CD14-positive monocyte (primary cell): Measurements from ENCODE around the gene CYSLTR2. TPM values are rescaled to one million over a fixed set of nuclear protein-coding genes. Genes with fewer than 3 reads are reported as not detected.

Experiments
- DNase-seq, 3 donors: peaks; one replicate each; pipeline ENCODE4 v3.0.0-alpha.2; 2011 to 2022
- H2AFZ ChIP-seq: 2 replicates; pipeline ENCODE4 v1.6.0; 2012; ENCODE audit warnings: mild to moderate bottlenecking, low read depth, low read length, inconsistent platforms; ENCODE audit not compliant: insufficient read depth, poor library complexity, severe bottlenecking
- H3K27ac ChIP-seq, 2 donors: 1 replicate in 1 of 2; 2 replicates in 1 of 2; pipeline ENCODE4 v1.5.1; 2012 to 2013; ENCODE audit warnings: low read length in 2 of 2, control low read depth in 1 of 2, inconsistent platforms in 1 of 2, low read depth in 1 of 2, mild to moderate bottlenecking in 1 of 2
- H3K27me3 ChIP-seq, 2 donors: one replicate each; pipeline versions ENCODE4 v1.6.0 to v1.6.1; 2011 to 2013; ENCODE audit warnings: low read length in 2 of 2; ENCODE audit not compliant: control insufficient read depth in 2 of 2, insufficient read depth in 2 of 2
- H3K36me3 ChIP-seq, 2 donors: replicated peaks in 1 of 2; 1 replicate in 1 of 2; 2 replicates in 1 of 2; pipeline versions ENCODE4 v1.5.1 to v1.6.1; 2012 to 2013; ENCODE audit warnings: low read length in 2 of 2, control low read depth in 1 of 2, inconsistent platforms in 1 of 2, mild to moderate bottlenecking in 1 of 2; ENCODE audit not compliant: insufficient read depth in 2 of 2, control insufficient read depth in 1 of 2
- H3K4me1 ChIP-seq, 2 donors: 1 replicate in 1 of 2; 2 replicates in 1 of 2; pipeline versions ENCODE4 v1.5.1 to v1.6.1; 2012 to 2013; ENCODE audit warnings: low read length in 2 of 2, control low read depth in 1 of 2, inconsistent platforms in 1 of 2, mild to moderate bottlenecking in 1 of 2, moderate library complexity in 1 of 2; ENCODE audit not compliant: insufficient read depth in 2 of 2, control insufficient read depth in 1 of 2
- H3K4me2 ChIP-seq: replicated peaks from 2 replicates; pipeline ENCODE3; 2012; ENCODE audit warnings: low read length, moderate library complexity, mild to moderate bottlenecking; ENCODE audit not compliant: poor library complexity, severe bottlenecking; ENCODE audit errors: extremely low read depth
- H3K4me3 ChIP-seq, 3 experiments: fragments of 200-600 bp in 1 of 3; sonication (generic) in 1 of 3; replicated peaks in 1 of 3; 1 replicate in 2 of 3; 2 replicates in 1 of 3; pipeline ENCODE4 v1.5.1; 2011 to 2013; ENCODE audit warnings: low read length in 3 of 3, mild to moderate bottlenecking in 3 of 3, control low read depth in 2 of 3, low read depth in 2 of 3, inconsistent platforms in 1 of 3, moderate library complexity in 1 of 3
- H3K79me2 ChIP-seq: 2 replicates; pipeline ENCODE4 v1.6.0; 2012; ENCODE audit warnings: mild to moderate bottlenecking, control low read depth, inconsistent platforms, low read length, moderate library complexity; ENCODE audit not compliant: insufficient read depth
- H3K9ac ChIP-seq: 2 replicates; pipeline ENCODE4 v1.6.0; 2017; ENCODE audit warnings: low read length, mild to moderate bottlenecking; ENCODE audit not compliant: insufficient read depth, poor library complexity, severe bottlenecking
- H3K9me3 ChIP-seq, 2 donors: replicated peaks in 1 of 2; 1 replicate in 1 of 2; 2 replicates in 1 of 2; pipeline versions ENCODE4 v1.5.1 to v1.6.1; 2012 to 2013; ENCODE audit warnings: low read length in 2 of 2, control low read depth in 1 of 2; ENCODE audit not compliant: control insufficient read depth in 1 of 2, insufficient read depth in 1 of 2
- H4K20me1 ChIP-seq: 2 replicates; pipeline ENCODE4 v1.6.0; 2012; ENCODE audit warnings: mild to moderate bottlenecking, low read length, control low read depth, moderate library complexity; ENCODE audit not compliant: insufficient read depth
- H3K27ac Mint-ChIP-seq, 7 donors: one replicate each; pipeline ENCODE4 v1.8.0; 2020; ENCODE audit warnings: mild to moderate bottlenecking in 7 of 7, mixed read lengths in 7 of 7, moderate library complexity in 6 of 7, inconsistent platforms in 2 of 7
- H3K27me3 Mint-ChIP-seq, 3 donors: one replicate each; pipeline ENCODE4 v1.8.0; 2021 to 2022; ENCODE audit warnings: low read depth in 3 of 3, mild to moderate bottlenecking in 3 of 3, mixed read lengths in 3 of 3, moderate library complexity in 3 of 3, inconsistent platforms in 1 of 3
- H3K36me3 Mint-ChIP-seq, 2 donors: one replicate each; pipeline ENCODE4 v1.8.0; 2020; ENCODE audit warnings: mixed read lengths in 2 of 2, inconsistent platforms in 1 of 2, mild to moderate bottlenecking in 1 of 2
- H3K4me1 Mint-ChIP-seq: one replicate; pipeline ENCODE4 v1.8.0; 2020; ENCODE audit warnings: mild to moderate bottlenecking, mixed read lengths
- H3K4me3 Mint-ChIP-seq, 2 donors: one replicate each; pipeline ENCODE4 v1.8.0; 2020; ENCODE audit warnings: mild to moderate bottlenecking in 2 of 2, mixed read lengths in 2 of 2, moderate library complexity in 1 of 2
- H3K9me3 Mint-ChIP-seq, 7 donors: one replicate each; pipeline ENCODE4 v1.8.0; 2020 to 2022; ENCODE audit warnings: mixed read lengths in 7 of 7, mild to moderate bottlenecking in 6 of 7, moderate library complexity in 6 of 7, inconsistent platforms in 2 of 7
- CTCF ChIP-seq: fragments of 200-600 bp; IDR thresholded peaks from one replicate; pipeline ENCODE4 v1.8.0; 2022; ENCODE audit warnings: antibody characterized with exemption, mild to moderate bottlenecking
- WGBS: methylation state at CpG from one replicate; pipeline ENCODE4 v1.1.5; 2013; ENCODE audit warnings: missing lambda C conversion rate; ENCODE audit not compliant: insufficient coverage; 5-methylcytosine and 5-hydroxymethylcytosine counted together
- intact Hi-C, 2 donors: fragments of 100-400 bp; cut with micrococcal nuclease; formaldehyde crosslinking; loops; one replicate each; pipeline versions ENCODE4 v1.15.0 to v1.15.1; 2023
- polyA plus RNA-seq, 3 donors: library from polyadenylated mRNA; depleted of rRNA in 1 of 3; unstranded in 2 of 3; stranded (reverse) in 1 of 3; fragments of 300-500 nt in 2 of 3; fragments of >200 nt in 1 of 3; fragmentation: Illumina TruSeq in 2 of 3; gene quantifications; 1 replicate in 2 of 3; 2 replicates in 1 of 3; pipeline ENCODE4 v1.2.3, GENCODE V29; 2012 to 2021

Gene CYSLTR2
- polyA plus RNA-seq, 3 donors = 1.9 to 6.5 (median 4.1) TPM

- intact Hi-C loops = loop anchor here (5.0 to 10.0 kb wide), 3 partner anchors 33 to 79 kb away; partner anchors contain the start of gene CYSLTR2 (in 1 of the 2)
These were observed 80.1 kb downstream of the CYSLTR2 start for GRCh38 chr13:48733739-48734335.

GRCh38 chr13:48735571-48735970 lies 81.8 kb downstream of the CYSLTR2 start:
- Histone ChIP-seq H3K4me1 (peaks cover 9% of the 10 kb centered on the region in 2 donors), H3K36me3 (no peaks in the 10 kb centered on the region), H3K27ac (no peak overlapping the region), H3K79me2 (no peaks in the 10 kb centered on the region), H3K27me3 (no peaks in the 10 kb centered on the region), H3K4me2 (no peak overlapping the region), H2AFZ (no peak overlapping the region), H3K4me3 (no peak overlapping the region), H3K9ac (no peak overlapping the region), H4K20me1 (no peaks in the 10 kb centered on the region), H3K9me3 (no peaks in the 10 kb centered on the region)
- no peak for DNase-seq
- intact Hi-C loops = loop anchor here (10.0 kb wide), 2 partner anchors 71 to 81 kb away; partner anchors contain the start of gene CYSLTR2 (in 1 of the 2)
- no peak for TF ChIP-seq CTCF
- Mint-ChIP-seq H3K27ac (no peak overlapping the region), H3K4me3 (no peak overlapping the region), H3K36me3 (no peaks in the 10 kb centered on the region), H3K9me3 (peaks cover 0 to 5% (median 3%) of the 10 kb centered on the region in 7 donors), H3K4me1 (peaks cover 20% of the 10 kb centered on the region), H3K27me3 (peaks cover 1 to 3% (median 2%) of the 10 kb centered on the region in 3 donors)
- 100% methylated on average over 1 of the region's 3 CpGs for WGBS

More at GRCh38 chr13:48733739-48734335, 80.1 kb downstream of the CYSLTR2 start:
- Mint-ChIP-seq H3K4me3 (no peak overlapping the region), H3K27me3 (peaks cover 0 to 2% (median 1%) of the 10 kb centered on the region in 3 donors), H3K9me3 (peaks cover 0 to 5% (median 3%) of the 10 kb centered on the region in 7 donors), H3K27ac (peak overlapping the region in 1 of 7 donors; percentile 72), H3K36me3 (peaks cover 0 to 3% of the 10 kb centered on the region in 2 donors), H3K4me1 (peaks cover 24% of the 10 kb centered on the region)
- Histone ChIP-seq H4K20me1 (no peaks in the 10 kb centered on the region), H3K9ac (no peak overlapping the region), H3K9me3 (no peaks in the 10 kb centered on the region), H2AFZ (no peak overlapping the region), H3K4me3 (no peak overlapping the region), H3K27ac (no peak overlapping the region), H3K4me1 (peaks cover 9% of the 10 kb centered on the region in 2 donors), H3K27me3 (no peaks in the 10 kb centered on the region), H3K4me2 (no peak overlapping the region), H3K79me2 (no peaks in the 10 kb centered on the region), H3K36me3 (no peaks in the 10 kb centered on the region)
- peak; percentile 19 to 45 (median 32) for DNase-seq
- 96% methylated on average over 5 of the region's 5 CpGs for WGBS
- no peak for TF ChIP-seq CTCF
